GM12878 (cell line): ENCODE data around the gene IFRD2. TPM values are rescaled to one million over a fixed set of nuclear protein-coding genes. Genes with fewer than 3 reads are reported as not detected.
"Not testable (repeated sequence)": the region's sequence is repeated elsewhere in the genome, so short reads cannot be mapped to it uniquely, and the experiment has no call there.

Source experiments
- ATAC-seq: fragments of 200-7000 bp; cut with Tn5 transposase; 3 replicates; pipeline ENCODE4 v1.9.1; 2020; ENCODE audit warnings: mild to moderate bottlenecking, moderate library complexity
- BruUV-seq: library from RNA; stranded (reverse); fragments of 400-500 nt; replicated peaks from 2 replicates; lab custom pipeline; 2021; lab: Mats Ljungman, UMichigan
- CTCF ChIA-PET: fragments of 300-600 bp; sonication (Branson Sonifier 250); formaldehyde crosslinking; extraction: SDS; loops from one replicate; lab custom pipeline; 2021; ENCODE audit warnings: inconsistent platforms; lab: Yijun Ruan, JAX
- POLR2A ChIA-PET: fragments of 350-600 bp; formaldehyde crosslinking; extraction: SDS; loops from one replicate; lab custom pipeline; 2021; ENCODE audit warnings: inconsistent platforms; lab: Charles Lee
- RAD21 ChIA-PET: fragments of 300-600 bp; sonication (Branson Sonifier 250); formaldehyde crosslinking; loops from one replicate; lab custom pipeline; 2023; ENCODE audit warnings: antibody characterized with exemption; ENCODE audit not compliant: unreplicated experiment; lab: Charles Lee
- SMC1A ChIA-PET: fragments of 300-600 bp; sonication (Branson Sonifier 250); formaldehyde crosslinking; loops from one replicate; lab custom pipeline; 2023; ENCODE audit not compliant: unreplicated experiment, uncharacterized antibody; lab: Charles Lee
- DNase-seq: peaks from one replicate; pipeline ENCODE4 v3.0.0-alpha.2; 2011; ENCODE audit warnings: low read depth, low spot score
- FAIRE-seq: peaks from 3 replicates; lab custom pipeline; 2011; peaks lifted over from hg19 to GRCh38; lab: Jason Lieb, UNC
- H2AFZ ChIP-seq: 2 replicates; pipeline ENCODE4 v1.6.0; 2011; ENCODE audit warnings: low read depth, low read length, control low read depth; ENCODE audit not compliant: control insufficient read depth
- H3K27ac ChIP-seq: 2 replicates; pipeline ENCODE4 v1.5.1; 2011; ENCODE audit warnings: control low read depth; ENCODE audit not compliant: control insufficient read depth, insufficient read depth
- H3K27me3 ChIP-seq, 2 experiments: replicated peaks in 1 of 2; 2 replicates each; pipeline versions ENCODE4 v1.6.0 to v1.6.1; 2011; ENCODE audit warnings: low read length in 1 of 2; ENCODE audit not compliant: control insufficient read depth in 2 of 2, insufficient read depth in 2 of 2
- H3K36me3 ChIP-seq, 2 experiments: 2 replicates each; pipeline ENCODE4 v1.5.1; 2011; ENCODE audit warnings: low read length in 1 of 2; ENCODE audit not compliant: control insufficient read depth in 2 of 2, insufficient read depth in 2 of 2
- H3K4me1 ChIP-seq: 2 replicates; pipeline ENCODE4 v1.6.1; 2011; ENCODE audit warnings: mild to moderate bottlenecking, low read length, moderate library complexity, mixed read lengths; ENCODE audit not compliant: control insufficient read depth, insufficient read depth
- H3K4me2 ChIP-seq: 2 replicates; pipeline ENCODE4 v1.6.0; 2011; ENCODE audit warnings: control low read depth; ENCODE audit not compliant: control insufficient read depth, insufficient read depth
- H3K4me3 ChIP-seq: fragments of 200-600 bp; sonication (generic); 2 replicates; pipeline ENCODE4 v1.5.1; 2016
- H3K79me2 ChIP-seq: 2 replicates; pipeline ENCODE4 v1.6.0; 2011; ENCODE audit warnings: low read length; ENCODE audit not compliant: control insufficient read depth, insufficient read depth
- H3K9ac ChIP-seq: 2 replicates; pipeline ENCODE4 v1.8.0; 2011; ENCODE audit warnings: low read length, control low read depth, mixed read lengths; ENCODE audit not compliant: control insufficient read depth, insufficient read depth
- H3K9me3 ChIP-seq: replicated peaks from 3 replicates; pipeline ENCODE4 v1.5.1; 2011; ENCODE audit warnings: mild to moderate bottlenecking, low read length; ENCODE audit not compliant: control insufficient read depth, insufficient read depth
- H4K20me1 ChIP-seq: 2 replicates; pipeline ENCODE4 v1.6.0; 2011; ENCODE audit not compliant: control insufficient read depth, insufficient read depth
- POLR2AphosphoS2 ChIP-seq: IDR thresholded peaks from 2 replicates; pipeline ENCODE4 v1.6.1; 2011; ENCODE audit warnings: low read depth, mild to moderate bottlenecking, low read length, improper control_type of control experiment, moderate library complexity
- WGBS: methylation state at CpG from one replicate; pipeline ENCODE4 v1.1.6; 2016; ENCODE audit warnings: low lambda C conversion rate; ENCODE audit not compliant: insufficient replicate concordance, insufficient coverage; ENCODE audit errors: missing lambda C conversion rate; 5-methylcytosine and 5-hydroxymethylcytosine counted together
- in situ Hi-C: fragments of 300-500 bp; cut with MboI; formaldehyde crosslinking; loops from 9 replicates; pipeline ENCODE4 v1.14.3; 2018; ENCODE audit warnings: mixed read lengths
- intact Hi-C: fragments of 100-400 bp; cut with micrococcal nuclease; formaldehyde crosslinking; loops from one replicate; pipeline ENCODE4 v1.14.2; 2022; ENCODE audit not compliant: unreplicated experiment
- polyA plus RNA-seq, 11 experiments: library from polyadenylated mRNA; depleted of rRNA in 4 of 11; unstranded in 6 of 11; stranded (reverse) in 5 of 11; fragments of >200 nt; fragmentation: Nextera tagmentation in 4 of 11; fragmentation: Illumina TruSeq in 1 of 11; extraction: Ambion mirVana in 4 of 11; extraction: Trizol in 1 of 11; gene quantifications; 1 replicate in 1 of 11; 2 replicates in 10 of 11; pipeline versions ENCODE4 v1.2.1 to v1.2.3, GENCODE V29; 2011 to 2016; ENCODE audit warnings: inconsistent platforms in 2 of 11, missing spikeins in 2 of 11, low read depth in 1 of 11
- total RNA-seq, 4 experiments: library from RNA; depleted of rRNA in 3 of 4; stranded (reverse); fragments of >200 nt in 3 of 4; fragmentation: Illumina TruSeq in 1 of 4; extraction: Trizol in 1 of 4; gene quantifications; 2 replicates each; pipeline versions ENCODE4 v1.2.1 to v1.2.3, GENCODE V29; 2013 to 2021

The IFRD2 gene
- total and polyA plus RNA-seq, 10 of the 15 experiments (the other 5 are each of a cell fraction or from before 2014, with no cell fraction given): 19.1 to 153 (median 80.3) TPM

DNA sequence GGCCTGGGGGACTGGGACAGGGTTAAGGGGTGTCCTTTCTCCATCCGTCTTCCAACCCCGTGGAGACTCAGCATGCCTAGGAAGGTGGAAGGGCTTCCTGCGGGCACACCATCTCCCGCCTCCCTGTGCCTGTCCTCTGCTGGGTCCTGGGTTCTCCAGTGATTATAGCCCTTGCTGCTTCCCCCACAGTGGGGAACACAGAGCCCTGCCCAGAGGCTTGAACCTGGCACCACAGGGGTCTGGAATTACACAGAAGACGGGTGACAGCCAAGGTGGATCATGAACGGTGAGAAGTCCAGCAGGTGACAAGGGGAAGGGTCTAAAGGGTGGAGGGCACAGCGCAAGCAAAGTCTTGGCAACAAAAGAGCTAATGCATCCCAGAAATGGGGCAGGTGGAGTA is 29.5 kb downstream of the IFRD2 start:
- no peak overlapping the region for H3K4me2 ChIP-seq
- peaks cover 0 to 4% of the 10 kb centered on the region in 2 experiments; a peak in 1 of 4 replicates for H3K27me3 ChIP-seq
- no peak overlapping the region for H3K27ac ChIP-seq
- in situ Hi-C loops: no loop called here
- 65% methylated on average over 7 of the region's 7 CpGs for WGBS
- intact Hi-C loops: no loop called here
- H3K36me3 ChIP-seq: peaks cover 0 to 5% of the 10 kb centered on the region in 2 experiments; a peak in 3 of 4 replicates
- RAD21 ChIA-PET: interaction anchor here (1.7 kb wide), 1 partner anchor 16 kb away, joined by 5 read pairs; no protein-coding TSS in a partner anchor
- CTCF ChIA-PET: interaction anchor here (7.9 kb wide), 1 partner anchor 16 kb away, joined by 43 read pairs; no protein-coding TSS in a partner anchor
- TF ChIP-seq POLR2AphosphoS2: no peak
- H3K9me3 ChIP-seq: no peaks in the 10 kb centered on the region; the same call in 2 of the 3 replicates
- POLR2A ChIA-PET: no interaction called here
- no peaks in the 10 kb centered on the region for H4K20me1 ChIP-seq
- FAIRE-seq (no peak), ATAC-seq (no peak), DNase-seq (no peak)
- BruUV-seq: no TSS peak
- H3K9ac ChIP-seq: no peak overlapping the region
- peaks cover 14% of the 10 kb centered on the region for H3K4me1 ChIP-seq
- no peak overlapping the region for H2AFZ ChIP-seq
- no peaks in the 10 kb centered on the region for H3K79me2 ChIP-seq
- SMC1A ChIA-PET: interaction anchor here (1.0 to 1.3 kb wide), 2 partner anchors 10 to 35 kb away, joined by 3 read pairs; no protein-coding TSS in a partner anchor
- no peak overlapping the region for H3K4me3 ChIP-seq

DNA sequence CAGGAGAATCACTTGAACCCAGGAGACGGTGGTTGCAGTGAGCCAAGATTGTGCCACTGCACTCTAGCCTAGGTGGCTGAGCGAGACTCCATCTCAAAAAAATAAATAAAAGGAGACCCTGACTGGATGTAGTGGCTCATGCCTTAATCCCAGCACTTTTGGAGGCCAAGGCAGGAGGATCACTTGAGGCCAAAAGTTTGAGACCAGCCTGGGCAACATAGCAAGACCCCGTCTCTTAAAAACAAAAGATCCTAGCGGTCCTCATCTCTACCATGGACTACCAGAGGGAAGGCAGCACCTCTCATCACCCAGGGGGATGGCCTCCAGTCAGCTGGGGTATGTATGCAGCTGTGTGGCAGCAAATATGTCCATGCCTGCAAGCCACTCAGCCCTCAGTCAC is 30.0 kb downstream of the IFRD2 start:
- FAIRE-seq, POLR2A ChIA-PET, H3K79me2 ChIP-seq, intact Hi-C loops, H3K4me2 ChIP-seq, in situ Hi-C loops, H3K9ac ChIP-seq, H3K9me3 ChIP-seq, ATAC-seq, H2AFZ ChIP-seq, H3K27me3 ChIP-seq, DNase-seq, H4K20me1 ChIP-seq, H3K36me3 ChIP-seq, H3K4me3 ChIP-seq, H3K27ac ChIP-seq, BruUV-seq: not testable (repeated sequence)
- ChIA-PET SMC1A (interaction anchor here (1.2 kb wide), 1 partner anchor 16 kb away, joined by 3 read pairs; no protein-coding TSS in a partner anchor), RAD21 (interaction anchor here (0.7 kb wide), 1 partner anchor 34 kb away, joined by 3 read pairs; no protein-coding TSS in a partner anchor), CTCF (interaction anchor here (7.9 kb wide), 1 partner anchor 15 kb away, joined by 43 read pairs; no protein-coding TSS in a partner anchor)
- H3K4me1 ChIP-seq: peaks cover 14% of the 10 kb centered on the region
- WGBS: 85% methylated on average over 4 of the region's 4 CpGs
